CD4-positive, alpha-beta T cell treated with Interleukin-4 for 1 hour (primary cell): ENCODE measurements around the gene C1orf87.
A peak's percentile ranks its signal among the peaks of the same experiment; 100 is the strongest.
"Not testable (repeated sequence)": the region's sequence is repeated elsewhere in the genome, so short reads cannot be mapped to it uniquely, and the experiment has no call there.

Experiments
- DNase-seq, 2 donors: peaks; one replicate each; pipeline ENCODE4 v3.0.0-alpha.2; 2020 to 2022

The C1orf87 gene

GRCh38 chr1:59992040-59992820 is 81.3 kb downstream of the C1orf87 start:
- no peak for DNase-seq

DNA sequence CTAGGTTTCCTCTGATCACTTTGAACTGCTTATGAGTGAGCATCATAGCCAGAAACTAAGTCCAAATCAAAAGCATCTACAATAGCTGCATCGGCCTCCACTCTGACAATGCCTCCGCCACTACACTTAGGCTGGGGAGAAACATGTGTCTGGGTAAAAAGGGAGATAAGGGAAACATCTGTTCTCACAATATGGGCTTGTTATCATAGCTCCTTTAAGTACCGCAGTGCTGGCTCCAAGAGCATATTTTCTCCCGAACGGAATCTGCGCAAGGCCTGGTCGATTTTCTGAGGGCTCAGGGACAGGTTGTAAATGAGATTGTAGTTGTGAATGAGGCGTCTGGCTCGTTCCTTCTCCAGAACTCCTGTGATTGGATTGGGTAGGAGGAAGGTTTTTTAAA is 83.1 kb downstream of the C1orf87 start:
- no peak for DNase-seq

DNA sequence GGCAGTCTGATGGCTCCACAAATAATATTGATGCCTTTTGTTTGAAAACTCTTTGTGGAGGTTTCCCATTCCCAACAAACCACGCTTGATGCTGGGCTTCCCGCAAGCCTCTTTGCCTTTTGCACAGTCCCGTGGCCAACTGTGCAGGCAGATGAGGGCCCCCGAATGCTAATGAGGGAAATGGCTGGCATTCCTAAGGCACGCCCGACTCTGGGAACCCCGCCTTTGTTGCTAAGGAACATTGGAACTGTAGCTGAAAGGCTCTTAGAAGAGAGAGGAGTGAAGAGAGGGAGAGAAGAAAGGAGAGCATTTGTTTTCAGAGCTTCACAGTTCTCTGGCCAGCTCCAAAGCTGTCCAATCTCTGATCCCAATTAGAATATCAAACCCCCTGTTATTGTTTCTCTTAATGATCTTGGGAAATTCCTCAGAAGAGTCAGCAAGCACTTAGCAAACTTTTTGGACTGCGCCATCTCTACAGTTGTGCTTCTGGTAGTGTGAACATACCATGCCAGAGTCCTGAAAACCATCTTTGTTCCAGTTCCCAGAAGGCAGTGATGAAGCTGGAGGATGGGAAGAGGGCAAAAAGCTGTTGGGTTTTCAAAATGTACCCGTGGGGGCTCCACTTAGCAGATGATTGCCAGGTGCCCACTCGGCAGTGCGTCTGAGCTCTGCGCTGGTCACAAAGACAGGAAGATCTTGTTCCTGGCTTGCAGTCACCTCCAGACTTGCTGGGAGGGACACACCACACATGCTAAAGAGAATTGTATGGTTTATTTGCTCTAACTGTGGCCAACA is 86.9 kb downstream of the C1orf87 start:
- no peak for DNase-seq

DNA sequence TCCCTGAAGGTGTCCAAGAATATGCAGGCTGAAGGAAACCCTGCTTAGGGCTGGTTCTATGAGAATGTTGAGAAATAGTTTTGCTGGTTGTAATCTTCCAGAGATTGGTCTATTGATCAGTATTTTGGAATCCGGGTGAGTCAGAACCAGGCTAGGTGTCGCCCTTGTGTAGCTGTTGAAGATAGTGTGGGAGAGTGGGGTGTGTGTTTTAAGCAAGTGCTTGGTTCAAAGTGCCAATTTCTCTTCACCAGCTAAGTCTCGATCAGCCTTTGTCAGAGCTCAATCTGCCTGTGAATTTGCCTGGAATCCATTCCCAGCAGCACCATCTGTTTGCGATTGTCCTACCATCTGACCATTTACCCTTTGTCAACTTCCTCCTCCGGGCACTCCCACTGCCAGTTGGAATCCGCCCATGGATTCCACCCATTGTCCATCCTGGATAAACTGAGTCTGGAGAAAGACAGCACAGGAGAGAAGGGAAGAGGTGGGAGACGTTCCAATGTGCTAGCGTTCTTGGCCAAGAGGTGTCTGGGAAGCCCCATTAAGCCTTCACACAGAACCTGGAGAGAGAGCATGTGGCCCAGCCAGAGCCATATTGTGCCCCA is 87.6 kb downstream of the C1orf87 start:
- DNase-seq = no peak

GRCh38 chr1:59979666-59980065 is 93.9 kb downstream of the C1orf87 start:
- DNase-seq = no peak

DNA sequence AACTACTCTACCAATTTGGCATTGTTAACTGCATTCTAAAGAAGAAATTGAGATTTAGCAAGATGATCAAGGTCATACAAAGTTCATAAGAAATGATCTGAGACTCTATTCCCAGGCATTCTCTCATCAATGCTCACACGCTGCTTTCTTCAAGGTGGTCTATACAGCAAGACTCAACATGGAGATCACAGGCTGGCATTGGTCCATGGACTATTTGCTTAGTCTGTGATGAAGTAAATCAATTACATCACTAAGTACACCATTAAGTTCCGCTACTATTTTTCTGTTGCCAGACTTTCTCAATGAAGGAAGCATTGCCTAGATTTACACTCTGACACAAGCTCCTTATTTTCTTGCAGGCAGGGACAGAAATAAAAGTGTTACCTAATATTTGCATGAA is 95.1 kb downstream of the C1orf87 start:
- DNase-seq = no peak

- DNase-seq = no peak
Measured at GRCh38 chr1:59978026-59978425, 95.5 kb downstream of the C1orf87 start.

GRCh38 chr1:59977075-59977410 is 96.5 kb downstream of the C1orf87 start:
- no peak for DNase-seq

GRCh38 chr1:59976194-59977074 is 97.1 kb downstream of the C1orf87 start:
- peak; percentile 22 to 26 for DNase-seq

GRCh38 chr1:59973719-59974118 is 99.9 kb downstream of the C1orf87 start:
- DNase-seq = no peak

- no peak for DNase-seq
Measured at GRCh38 chr1:59972216-59972927, 101.2 kb downstream of the C1orf87 start.

GRCh38 chr1:59971464-59971911 is 102.1 kb downstream of the C1orf87 start:
- peak; percentile 17 to 19 for DNase-seq

GRCh38 chr1:59969542-59970175 is 103.9 kb downstream of the C1orf87 start:
- not testable (repeated sequence) for DNase-seq

DNA sequence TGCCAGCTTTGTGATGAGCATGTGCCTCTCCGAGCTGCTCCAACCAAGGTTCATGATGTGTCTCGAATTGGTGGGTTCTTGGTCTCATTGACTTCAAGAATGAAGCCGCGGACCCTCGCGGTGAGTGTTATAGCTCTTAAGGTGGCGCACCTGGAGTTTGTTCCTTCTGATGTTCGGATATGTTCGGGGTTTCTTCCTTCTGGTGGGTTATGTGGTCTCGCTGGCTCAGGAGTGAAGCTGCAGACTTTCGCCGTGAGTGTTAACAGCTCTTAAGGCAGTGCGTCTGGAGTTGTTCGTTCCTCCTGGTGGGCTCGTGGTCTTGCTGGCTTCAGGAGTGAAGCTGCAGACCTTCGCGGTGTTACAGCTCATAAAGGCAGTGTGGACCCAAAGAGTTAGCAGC is 104.8 kb downstream of the C1orf87 start:
- DNase-seq = not testable (repeated sequence)

GRCh38 chr1:59967780-59968179 is 105.8 kb downstream of the C1orf87 start:
- DNase-seq = no peak

DNA sequence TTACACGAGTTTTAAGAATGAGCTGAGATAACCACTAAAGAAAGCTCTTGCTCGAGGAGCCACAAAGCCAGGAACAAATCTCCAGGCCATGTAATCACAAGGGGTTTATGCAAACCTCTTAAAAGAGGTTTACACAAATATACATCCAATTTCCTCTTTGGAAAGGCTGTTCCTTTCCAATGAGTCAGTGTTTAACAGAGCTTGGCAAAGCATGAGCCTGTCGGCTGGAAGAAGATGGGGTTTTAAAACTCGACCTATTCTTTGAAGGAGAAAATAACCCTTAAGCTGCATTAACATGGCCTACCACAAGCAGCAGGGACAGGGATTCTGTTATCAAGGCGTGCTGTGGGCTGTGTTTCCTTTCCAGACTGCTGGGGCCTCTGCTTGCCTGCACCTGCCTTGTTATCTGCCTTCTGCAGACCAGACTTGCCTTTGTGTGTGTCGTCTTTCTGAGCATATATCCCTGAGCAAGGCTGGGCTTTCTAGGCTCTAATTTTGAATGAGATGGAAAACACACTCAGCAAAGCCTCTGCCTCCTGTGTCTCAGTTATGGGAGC is 106.4 kb downstream of the C1orf87 start:
- no peak for DNase-seq

DNA sequence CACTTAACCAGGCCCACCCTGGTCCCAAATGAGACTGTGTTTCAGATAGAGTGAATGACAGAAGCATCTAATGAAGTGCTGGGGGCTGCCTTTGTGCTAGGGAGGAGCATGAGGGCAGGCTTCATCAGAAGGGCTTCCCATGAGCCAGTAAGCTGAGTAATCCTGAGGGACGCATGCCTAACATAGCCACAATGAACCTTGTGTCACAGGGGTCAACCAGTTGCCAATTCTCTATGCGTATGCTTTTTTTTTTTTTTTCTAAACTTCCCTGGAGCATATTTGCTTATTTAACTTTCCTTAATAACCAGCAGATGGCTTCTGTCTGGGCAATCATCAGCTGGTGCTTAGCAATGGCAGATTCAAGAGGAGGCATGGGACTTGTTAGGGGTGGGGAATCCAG is 121.5 kb downstream of the C1orf87 start:
- DNase-seq = no peak

DNA sequence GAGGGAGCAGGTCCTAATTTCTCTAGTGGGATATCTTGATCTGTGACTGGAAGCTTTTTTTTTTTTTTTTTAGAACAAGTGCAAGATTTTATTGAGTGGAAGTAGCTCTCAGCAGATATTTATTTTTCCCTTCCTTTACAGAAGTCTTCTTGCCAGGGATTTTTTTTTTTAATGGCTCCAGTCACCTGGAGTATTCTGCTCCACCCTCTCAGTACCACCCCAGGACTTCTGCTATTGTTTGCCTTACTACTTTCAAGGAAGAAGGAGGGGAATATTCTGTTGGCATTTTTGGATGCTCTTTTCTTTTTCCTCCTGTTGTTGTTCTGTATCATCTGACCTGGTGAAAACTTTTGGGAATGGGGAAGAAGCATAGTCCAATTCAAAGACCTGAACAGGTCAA is 123.9 kb downstream of the C1orf87 start:
- no peak for DNase-seq

DNA sequence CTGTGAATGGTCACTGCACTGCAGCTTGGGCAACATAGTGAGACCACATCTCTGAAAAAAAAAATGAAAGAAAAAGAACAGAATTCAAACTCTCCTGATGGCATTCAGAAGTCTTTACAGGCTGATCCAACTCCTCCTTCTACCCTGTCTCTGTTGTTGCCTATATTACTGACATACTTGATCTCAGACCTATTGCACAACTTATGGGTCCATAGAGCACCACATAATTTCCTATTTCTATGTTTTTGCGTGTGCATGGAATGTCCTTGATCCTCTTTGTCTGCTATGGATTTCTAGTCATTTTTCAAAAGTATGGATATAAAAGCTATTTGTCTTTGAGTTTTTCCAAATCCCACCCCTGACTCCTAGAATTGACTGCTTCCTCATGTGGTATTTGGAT is 124.6 kb downstream of the C1orf87 start:
- no peak for DNase-seq

DNA sequence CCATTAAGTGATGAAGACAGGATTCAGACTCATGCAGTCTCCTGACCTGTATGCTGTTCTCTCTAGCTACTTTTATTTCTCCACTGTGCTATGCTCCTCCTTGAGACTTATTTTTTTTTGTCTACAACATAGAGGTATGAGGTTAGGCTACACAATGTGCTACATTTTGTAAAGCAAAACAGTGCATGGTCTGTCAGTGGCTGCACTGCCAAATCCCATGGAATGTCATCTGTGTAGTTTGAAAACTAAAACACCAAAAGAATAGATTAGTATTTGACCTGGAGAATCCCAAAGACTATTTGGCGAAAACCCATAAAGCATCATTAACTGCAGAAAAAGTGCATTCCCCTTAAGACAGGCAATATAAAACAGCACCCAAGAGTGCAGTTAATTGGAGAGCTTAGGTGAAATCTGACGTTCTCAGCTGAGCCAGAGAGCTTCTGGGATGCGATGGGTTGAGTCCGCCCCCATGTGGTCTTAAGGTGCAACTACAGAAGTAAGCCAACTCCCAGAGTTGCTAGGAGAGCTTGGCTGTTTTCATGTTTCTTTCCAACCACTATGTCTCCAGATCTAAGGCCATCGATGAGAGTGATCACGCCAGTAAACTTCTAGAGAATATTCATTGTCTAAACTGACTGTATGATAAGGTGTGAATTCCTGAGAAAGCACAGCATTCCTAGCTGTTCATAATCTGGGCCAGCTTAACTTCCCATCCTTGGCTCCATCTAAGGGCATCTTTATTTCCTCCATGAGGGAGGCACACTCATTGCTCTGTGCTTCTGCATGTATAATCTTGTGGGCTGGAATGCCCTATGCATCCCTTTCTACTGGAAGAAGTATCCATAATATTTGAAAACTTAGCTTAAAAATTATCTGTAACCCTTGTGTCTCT is 126.3 kb downstream of the C1orf87 start:
- peak; percentile 42 to 47 for DNase-seq
